GM10266 (cell line): ENCODE measurements around the gene GRK7.

Source experiments
- DNase-seq: peaks from one replicate; pipeline ENCODE4 v3.0.0; 2012; ENCODE audit errors: extremely low spot score
- TF ChIP-seq, protein P1 (sequence below): IDR thresholded peaks from 2 replicates; pipeline ENCODE4 v1.5.1; 2012; ENCODE audit warnings: mild to moderate bottlenecking, low read depth; ENCODE audit not compliant: control insufficient read depth, insufficient read depth; ENCODE audit errors: missing control alignments

The GRK7 gene

DNA sequence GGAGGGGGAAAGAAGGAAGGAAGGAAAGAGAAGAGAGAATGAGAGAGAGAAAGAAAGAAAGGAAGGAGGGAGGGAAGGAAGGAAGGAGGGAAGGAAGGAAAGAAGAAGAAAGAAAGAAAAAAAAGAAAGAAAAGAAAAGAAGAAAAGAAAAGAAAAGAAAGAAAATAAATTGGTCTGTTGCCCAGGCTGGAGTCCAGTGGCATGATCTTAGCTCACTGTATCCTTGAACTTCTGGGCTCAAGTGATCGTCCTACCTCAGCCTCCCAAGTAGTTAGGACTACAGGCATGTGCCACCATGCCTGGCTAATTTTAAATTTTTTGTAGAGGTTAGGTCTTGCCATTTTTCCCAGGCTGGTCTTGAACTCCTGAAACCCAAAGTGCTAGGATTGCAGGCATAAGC lies 36.7 kb upstream of the GRK7 start:
- DNase-seq = no peak
- TF ChIP-seq, protein P1, sequence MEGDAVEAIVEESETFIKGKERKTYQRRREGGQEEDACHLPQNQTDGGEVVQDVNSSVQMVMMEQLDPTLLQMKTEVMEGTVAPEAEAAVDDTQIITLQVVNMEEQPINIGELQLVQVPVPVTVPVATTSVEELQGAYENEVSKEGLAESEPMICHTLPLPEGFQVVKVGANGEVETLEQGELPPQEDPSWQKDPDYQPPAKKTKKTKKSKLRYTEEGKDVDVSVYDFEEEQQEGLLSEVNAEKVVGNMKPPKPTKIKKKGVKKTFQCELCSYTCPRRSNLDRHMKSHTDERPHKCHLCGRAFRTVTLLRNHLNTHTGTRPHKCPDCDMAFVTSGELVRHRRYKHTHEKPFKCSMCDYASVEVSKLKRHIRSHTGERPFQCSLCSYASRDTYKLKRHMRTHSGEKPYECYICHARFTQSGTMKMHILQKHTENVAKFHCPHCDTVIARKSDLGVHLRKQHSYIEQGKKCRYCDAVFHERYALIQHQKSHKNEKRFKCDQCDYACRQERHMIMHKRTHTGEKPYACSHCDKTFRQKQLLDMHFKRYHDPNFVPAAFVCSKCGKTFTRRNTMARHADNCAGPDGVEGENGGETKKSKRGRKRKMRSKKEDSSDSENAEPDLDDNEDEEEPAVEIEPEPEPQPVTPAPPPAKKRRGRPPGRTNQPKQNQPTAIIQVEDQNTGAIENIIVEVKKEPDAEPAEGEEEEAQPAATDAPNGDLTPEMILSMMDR = no peak

DNA sequence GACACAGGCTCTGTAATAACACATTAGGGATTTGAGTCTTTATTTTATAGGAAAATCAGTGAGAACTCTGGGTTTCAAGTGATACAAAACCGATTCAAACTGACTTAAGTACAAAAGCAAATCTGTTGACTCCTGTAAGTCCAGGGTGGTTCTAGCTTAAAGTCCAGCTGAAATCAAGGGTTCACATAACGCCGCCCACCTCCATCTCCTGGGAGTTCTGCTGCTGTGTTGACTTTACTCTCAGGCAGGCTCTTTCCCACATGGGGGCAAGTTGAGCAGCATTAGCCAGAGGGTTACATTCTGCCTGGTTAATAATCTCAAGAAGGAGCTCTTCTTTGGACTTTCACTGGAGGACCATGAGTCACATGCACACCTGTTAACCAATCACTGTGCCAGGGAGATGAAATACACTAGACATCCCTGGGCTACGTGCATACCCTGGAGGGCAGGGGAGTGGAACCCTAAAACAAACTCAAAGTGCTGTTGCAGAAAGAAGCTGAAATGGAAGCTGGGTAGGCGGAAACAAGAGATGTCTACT lies 34.8 kb upstream of the GRK7 start:
- TF ChIP-seq, protein P1 = no peak
- DNase-seq = no peak

DNA sequence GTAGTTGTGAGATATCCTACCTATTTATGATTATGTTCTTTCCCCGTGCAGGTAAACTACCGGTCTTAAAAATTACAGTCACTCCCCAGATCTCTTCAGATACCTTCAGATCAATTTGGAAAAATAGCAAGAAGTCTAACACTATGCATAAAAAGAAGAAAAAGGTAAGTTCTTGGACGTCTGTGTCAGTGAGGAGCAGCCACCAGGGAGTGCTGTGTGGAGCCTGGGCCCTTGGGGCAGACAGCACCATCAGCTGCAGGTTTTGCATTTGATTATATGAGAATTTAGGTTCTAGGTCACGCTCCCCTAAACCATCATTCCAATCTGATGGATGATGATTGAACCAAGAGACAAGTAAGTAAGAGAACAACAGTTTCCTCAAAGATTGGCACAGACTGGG lies 34.0 kb upstream of the GRK7 start:
- TF ChIP-seq, protein P1 = no peak
- no peak for DNase-seq

DNA sequence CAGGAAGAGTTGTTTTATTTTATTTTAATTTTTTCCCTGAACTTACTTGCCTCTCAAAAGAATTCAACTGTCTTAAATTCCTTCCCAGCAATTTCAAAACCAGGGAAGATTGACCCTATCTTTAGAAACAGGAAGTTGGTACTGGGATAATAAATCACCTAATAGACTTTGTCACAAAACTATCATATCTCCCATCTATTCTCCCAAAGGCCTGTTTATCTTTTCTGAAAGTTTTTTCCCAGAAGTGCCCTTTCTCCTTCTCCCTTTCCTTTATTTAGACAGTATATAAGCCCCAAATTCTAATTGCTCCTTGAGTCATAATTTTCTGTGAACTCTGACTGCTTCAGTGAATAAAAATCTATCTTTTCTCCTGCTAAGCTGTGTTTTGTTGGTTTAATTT lies 28.0 kb upstream of the GRK7 start:
- no peak for DNase-seq
- TF ChIP-seq, protein P1 = no peak

DNA sequence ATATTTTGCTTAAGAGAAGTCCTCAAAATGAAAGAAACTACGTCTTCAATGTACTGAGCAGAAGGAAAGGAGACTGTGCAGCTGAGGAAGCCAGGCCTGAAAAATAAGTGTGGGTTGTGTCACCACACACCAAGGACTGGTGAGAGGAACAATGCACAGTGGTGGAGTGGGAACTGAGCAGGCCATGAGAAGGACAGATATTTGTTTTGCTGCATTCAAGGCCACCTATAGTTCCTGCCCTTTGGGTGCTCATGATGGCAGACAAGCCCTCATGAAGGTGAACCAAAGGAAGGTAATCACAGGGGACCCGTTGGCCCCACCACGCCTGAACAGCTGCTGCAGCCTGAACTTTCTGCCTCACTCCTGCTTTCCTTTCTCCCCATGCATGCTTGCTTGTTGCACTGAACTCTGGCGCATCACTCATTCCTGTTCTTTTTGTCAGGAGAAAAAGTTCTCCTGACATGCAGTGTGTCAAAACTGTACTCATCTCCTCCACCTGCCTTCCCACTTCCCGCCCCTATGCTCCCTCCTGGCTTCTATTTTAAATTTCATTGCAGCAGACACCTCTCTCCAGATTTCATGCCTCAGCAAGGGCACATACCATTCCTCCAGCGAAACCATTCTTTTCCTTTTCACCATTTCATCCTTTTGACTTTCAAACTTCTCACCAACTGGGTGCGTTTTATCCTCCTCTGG lies 27.3 kb upstream of the GRK7 start:
- DNase-seq = no peak
- TF ChIP-seq, protein P1 = no peak

DNA sequence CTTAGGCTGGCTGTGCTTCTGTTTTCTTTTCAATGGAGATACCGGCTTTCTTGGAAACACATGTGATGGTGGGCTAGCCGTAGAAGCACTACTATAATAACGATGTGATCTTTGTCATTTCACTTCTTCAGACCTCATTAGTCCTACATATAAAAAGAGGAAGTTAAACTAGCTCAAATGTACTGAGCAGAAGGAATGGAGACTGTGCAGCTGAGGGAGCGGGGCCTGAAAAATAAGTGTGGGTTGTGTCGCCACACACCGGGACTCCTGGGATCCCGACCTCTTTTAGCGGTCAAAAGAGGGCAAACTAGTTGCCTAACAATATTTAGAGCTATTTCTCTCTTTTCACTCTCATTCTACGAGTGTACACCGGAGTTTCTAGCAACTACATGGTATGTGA lies 26.1 kb upstream of the GRK7 start:
- TF ChIP-seq, protein P1 = no peak
- DNase-seq = no peak

DNA sequence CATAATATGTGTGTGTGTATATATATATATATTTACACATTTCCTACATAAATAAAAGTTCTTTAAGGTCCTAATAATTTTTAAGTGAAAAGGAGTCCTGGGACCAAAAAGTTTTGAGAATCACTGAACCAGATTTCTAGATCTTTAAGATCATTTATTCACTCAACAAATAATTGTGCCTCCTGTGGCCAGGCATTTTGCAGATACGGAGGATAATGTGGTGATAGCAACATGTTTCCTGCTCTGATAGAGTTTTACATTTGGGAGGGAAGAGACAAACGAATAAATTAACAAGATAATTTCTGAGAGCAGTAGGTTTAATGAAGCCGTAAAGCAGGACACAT lies 25.6 kb upstream of the GRK7 start:
- TF ChIP-seq, protein P1 = no peak
- DNase-seq = no peak
